ENCODE data around the gene TNNI2.
"Not testable (repeated sequence)": the region's sequence is repeated elsewhere in the genome, so short reads cannot be mapped to it uniquely, and the experiment has no call there.

The TNNI2 gene

DNA sequence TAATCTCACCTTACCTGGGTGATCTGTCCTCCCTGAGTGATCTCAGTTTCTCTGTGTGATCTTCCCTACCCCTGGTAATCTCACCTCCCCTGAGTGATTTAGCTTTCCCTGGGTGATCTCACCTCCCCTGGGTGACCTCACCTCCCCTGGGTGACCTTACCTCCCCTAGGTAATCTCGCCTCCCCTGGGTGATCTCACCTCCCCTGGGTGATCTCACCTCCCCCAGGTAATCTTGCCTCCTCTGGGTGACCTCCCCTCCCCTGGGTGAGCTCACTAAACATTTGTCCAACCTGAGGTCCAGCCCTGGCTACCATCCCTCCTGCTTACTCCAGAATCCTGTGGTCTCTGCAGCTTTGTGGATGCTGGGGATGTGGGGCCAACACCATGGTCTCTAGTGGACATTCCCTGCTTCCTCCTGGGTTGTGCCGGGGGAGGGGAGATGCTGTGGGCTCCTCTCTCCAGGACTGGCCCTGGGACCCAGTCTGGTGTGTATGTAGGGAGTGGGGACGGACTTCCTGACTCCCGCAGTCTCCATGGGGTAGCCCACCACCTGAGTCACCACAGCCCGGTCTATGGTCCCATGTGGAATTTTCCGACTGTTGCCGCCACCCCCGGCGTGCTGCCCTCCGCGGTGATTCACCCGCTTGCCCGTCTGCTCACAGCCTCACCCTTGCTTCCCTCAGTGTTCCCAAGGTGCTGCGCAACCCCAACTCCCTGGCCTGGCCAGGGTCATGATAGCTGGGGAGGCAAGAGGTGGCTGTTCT, 24.0 kb downstream of the TNNI2 start:
- DNase-seq = peak; percentile 26

DNA sequence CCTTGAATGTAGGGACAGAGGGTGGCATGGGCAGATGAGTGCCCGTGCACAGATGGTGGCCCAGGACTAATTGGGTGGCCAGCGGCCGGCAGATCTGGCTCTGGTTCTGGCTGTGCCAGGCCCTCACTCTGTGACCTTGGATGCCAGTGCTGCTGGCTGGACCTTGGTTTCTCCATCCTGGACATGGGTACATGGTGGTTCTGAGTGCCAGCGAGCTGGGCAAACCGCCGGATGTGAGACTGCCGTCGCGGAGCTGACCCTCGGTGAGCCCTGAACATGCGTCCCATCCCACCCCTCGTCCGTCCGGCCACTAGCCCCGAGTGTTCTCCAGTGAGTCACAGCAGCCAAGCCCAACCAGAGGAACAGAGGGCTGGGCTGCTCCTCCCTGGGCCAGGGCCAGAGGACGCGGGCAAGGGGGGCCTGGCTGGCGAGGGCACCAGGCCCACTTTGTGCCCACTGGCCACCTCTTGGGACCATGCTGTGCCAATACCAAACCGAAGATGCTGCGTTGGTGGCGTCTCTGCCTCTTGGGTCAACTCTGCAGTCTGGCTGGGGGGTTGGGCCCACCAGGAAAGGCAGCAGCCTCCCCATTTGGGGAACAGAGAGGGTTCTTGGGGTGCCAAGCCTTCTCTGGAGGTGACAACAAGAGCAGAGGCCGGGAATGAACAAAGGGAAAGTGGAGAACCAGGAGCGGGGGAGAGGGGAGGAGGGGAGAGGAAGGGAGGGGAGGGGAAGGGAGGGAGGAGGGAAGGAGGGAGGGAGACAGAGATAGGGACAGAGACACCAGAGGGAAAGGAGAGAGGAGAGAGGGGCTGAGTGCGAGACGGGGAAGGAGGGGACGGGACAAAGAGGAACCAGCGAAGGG, 24.8 kb downstream of the TNNI2 start:
- DNase-seq = peak; percentile 94

DNA sequence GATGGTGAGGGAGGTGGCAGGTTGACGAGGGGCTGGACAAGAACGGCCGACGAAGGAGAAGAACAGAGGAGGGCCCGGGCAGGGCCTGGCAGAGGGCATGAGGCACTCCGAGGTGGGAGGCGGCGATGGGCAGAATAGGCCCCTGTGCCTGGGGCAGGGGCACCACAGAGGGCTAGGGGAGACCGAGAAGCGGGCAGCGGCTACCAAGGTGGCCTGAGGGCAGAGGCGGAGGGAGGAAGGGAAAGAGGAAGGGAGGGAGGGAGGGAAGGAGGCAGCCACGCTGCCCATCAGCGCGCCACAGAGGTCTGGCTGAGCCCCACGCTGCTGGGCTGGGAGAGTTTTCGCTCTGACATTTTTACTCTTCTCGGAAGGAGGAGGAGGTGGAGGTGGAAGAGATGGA, 25.4 kb downstream of the TNNI2 start:
- no peak for DNase-seq

DNA sequence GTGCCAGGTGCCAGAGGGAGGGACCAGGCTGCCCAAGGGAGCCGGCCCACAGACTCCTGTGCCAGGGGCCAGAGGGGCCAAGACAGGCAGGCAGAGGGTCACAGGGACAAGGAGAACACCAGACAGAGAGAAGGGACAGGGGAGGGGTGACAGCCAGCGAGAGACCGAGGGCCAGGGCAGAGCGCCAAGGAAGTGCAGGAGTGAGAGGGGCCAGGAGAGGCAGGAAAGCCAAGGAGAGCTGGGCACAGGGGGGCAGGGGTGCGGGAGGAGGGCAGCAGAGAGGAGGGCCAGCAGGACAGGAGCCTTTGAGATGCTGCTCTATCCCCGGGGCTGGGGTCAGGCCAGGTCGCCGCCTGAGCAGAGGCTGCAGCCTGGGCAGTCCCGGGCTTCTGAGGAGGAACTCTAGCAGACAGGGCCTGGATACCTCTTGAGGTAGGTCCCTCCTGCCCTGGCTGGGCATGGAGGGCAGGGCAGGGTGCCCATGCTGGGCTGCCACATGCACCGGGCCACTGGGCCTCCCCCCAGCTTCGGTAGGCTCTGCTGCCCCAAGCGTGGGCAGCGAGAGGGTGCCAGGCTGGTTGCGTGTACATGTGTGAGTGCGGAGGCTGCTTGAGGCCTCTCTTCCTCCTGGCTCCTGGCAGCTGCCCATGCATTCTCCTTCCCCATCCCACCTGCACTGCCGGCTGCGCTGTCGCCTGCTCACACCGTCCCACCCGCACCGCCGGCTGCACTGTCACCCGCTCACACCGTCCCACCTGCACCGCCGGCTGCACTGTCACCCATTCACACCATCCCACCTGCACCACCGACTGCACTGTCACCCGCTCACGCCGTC, 26.3 kb downstream of the TNNI2 start:
- DNase-seq = no peak

DNA sequence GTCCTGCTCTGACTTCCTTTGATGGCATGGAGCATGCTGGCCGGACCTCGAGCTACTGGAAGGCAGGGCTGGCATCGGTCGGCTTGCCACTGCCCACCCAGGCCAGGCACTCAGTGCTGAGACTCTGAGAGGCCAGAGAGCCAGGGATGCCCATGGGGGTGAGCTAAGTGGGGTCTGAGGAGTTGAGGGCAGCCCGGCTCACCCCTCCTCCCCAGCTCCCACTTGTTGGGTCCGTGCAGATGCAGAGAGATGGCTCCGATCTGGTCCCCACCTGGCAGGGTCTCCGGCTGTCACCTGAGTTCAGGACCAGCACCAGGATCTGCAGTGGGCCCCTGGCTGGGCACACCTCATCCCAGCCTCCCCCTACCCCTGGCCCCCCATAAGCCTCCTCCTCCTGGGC, 27.4 kb downstream of the TNNI2 start:
- DNase-seq = no peak

DNA sequence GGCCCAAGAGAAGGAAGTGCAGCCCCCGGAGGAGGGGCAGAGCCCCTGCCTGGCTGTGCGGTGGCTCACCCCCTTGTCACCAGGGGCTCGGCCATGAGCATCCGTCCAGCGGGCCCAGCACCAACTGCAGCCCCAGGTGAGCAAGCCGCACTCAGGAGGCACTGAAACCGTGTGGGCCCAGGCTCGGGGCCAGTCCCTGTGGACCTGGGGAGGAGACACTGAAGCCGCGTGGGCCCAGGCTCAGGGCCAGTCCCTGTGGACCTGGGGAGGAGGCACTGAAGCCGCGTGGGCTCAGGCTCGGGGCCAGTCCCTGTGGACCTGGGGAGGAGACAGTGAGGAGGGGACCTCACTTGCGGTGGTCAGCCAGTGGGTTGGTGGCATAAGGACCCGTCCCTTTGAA, 28.0 kb downstream of the TNNI2 start:
- DNase-seq = no peak

DNA sequence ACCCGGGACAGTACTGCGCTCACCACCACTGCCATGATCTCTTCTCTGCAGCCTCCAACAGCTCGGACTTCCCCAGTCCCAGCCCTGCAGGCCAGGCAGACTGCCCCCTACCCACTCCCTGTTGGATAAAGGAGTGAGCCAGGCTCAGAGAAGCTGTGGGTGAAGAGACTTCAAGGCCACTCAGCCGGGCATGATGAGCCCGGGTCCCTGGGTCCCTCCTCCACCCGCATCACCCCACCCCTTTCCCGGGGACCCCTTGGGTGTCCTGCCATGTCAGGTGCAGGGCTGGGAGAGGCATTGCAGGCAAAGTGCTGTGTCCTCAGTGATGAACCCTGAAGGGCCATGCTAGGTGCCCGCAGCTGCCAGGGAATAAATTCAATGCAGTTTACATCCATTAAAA, 28.6 kb downstream of the TNNI2 start:
- DNase-seq = no peak

DNA sequence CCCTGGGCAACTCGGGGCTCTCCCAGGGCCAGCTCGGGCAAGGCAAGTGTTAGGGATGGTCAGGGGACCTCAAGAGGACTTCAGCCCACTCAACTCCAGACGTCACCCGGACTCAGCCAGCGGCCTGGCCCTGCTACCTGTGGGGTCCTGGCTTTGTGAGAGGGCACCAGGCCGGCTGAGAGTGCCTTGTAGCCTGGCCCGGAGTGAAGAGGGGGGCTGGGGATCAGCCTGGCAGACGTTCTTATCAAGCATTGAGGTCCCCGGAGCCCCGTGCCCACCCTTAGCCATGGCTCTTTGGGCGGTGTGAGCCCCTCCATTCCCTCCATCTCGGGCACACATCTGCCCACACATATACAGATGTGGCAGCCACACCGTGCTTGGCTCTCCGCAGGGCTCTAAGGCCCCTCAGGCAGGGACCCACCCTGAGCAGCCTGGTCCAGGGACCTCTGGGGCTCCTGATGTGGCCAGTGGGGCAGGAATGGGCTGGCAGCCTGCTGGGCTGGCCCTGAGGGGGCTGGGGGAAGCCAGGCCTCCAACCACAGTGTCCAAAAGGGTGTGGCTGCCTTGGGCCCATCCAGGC, 29.4 kb downstream of the TNNI2 start:
- DNase-seq = no peak

DNA sequence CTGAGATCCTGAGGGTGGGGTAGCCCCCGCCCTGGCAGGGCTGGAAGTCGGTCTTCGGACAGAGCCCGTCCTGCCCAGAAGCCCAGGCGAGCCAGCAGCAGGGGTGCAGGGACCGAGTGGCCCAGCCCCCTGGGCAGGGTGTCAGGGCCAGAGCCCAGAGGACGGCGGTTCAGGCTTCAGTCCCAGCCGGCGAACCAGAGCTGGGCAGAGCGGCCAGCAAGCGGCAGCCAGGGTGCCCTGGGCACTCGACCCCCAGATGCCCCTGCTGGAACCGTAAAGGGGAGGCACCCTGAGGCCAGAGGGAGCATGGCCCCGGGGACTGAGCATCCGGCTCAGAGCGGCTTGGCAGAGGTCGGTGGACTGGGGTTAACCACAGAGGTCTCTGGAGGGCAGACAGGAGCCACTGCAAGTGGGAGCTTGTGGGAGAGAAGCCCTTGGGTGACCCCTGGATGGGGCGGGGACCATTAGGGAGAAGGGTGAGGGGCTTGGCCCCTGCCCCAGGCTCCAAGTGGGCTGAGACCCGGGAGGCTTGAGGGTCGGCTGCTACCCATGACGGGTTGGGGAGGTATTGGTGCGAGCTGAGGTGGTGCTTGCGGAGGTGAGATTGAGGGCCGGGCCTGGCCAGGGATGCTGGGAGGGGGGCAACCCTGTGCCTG, 30.0 kb downstream of the TNNI2 start:
- DNase-seq = no peak

DNA sequence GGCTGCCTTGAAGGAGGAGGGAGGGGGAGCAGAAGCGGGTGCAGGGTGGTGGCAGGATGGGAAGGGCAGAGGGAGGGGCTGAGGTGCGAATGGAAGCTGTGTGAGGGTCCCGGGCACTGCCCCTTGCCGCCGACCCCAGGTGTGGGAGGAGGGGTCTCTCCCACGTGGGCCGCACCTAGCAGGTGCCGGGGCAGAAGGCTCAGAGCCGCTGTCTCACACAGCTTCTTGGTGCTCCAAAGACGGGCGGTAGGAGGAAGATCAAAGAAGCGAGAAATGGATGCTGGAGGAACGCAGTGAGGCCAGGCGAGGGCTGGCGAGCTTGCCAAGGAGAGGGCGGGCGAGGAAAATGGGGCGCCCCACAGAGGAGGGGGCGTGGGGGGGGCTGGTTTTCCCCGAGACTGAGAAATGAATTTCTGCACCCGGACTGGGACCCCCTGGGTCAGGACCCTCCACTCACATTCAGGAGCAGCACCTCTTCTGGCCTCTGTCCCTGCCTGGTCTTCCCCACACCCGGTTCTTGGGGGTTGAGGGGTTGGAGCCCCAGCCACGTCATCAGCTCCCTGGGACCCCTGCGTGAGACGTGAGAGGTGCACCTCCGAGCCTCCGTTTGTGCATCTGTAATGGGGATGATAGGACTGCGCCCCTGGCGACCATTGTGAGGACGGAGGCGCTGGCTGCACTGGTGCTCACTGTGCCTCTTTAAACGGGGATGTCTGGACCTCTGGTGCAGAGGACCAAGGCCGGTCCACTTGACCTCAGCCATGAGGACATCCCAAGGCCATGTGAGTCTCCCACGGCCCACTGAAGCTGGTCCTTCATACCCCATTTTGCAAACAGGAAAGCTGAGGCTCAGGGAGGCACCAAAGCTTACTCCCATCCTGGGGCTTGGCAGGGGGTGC, 30.9 kb downstream of the TNNI2 start:
- DNase-seq = no peak

DNA sequence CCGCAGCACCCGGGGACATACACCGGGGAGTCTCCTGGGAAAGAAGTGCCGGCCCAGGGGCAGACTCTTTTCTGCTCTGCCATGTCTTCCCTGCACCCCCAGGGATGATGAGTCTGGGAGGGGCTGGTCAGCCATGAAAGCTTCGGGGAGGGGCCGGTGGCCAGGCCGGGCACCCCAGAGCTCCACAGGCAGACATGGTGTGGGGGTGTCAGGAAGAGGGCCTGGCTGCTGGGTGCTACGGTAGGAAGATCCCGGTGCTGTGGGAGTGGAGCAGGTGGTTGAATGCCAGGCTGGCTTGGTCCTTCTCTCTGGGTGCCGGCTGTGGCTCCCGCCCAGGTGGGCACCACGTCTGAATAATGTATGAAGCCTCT, 31.5 kb downstream of the TNNI2 start:
- DNase-seq = no peak

DNA sequence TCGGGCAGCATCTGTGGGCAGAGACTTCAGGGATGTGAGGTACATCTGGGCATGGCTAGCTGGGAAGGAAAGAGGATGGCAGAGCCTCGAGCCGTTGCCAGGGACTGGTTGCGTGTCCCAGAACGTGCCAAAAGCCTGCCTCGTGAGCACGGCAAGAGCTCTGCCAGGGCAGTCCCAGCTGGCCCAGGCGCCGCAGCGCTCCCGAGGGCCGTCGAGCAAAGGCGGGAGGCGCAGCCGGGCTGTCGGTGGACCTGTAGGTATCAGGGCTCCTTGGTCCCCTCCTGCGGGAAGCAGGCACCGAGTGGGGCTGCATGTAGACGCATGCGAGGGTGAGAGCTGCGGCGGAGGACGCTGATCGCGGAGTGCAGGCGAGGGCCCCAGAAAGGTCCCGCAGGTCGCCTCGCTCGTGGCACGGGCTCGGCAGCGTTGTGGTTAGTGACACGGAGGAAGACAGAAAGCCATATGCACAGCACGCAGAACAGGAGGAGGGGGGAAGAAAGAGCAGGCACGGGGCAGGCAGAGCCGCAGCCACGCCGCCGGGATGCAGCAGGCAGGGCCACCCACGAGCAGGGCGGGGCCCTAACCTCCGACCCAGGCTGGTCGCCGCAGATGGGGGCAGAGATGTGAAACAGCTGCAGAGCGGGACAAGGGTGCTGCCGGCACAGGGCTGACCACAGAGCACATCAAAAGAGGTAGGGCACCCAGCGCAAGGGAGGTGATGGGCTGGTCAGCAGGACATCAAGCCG, 32.1 kb downstream of the TNNI2 start:
- no peak for DNase-seq

DNA sequence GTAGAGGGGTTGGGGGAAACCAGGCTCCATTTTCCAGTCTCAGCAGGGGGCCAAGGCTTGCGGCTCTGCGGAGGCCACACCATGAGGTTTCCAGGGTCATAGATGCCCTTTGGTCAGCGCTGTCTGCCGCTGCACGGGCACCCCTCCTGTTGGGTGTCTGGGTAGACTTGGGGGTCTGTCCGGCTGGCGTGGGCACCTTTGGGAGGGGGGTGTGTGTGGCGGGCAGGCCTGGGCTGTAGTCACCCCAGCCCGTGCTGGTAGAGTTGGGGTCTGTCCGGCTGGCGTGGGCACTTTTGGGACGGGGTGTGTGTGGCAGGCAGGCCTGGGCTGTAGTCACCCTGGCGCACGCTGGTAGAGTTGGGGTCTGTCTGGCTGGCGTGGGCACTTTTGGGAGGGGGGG, 32.8 kb downstream of the TNNI2 start:
- no peak for DNase-seq

DNA sequence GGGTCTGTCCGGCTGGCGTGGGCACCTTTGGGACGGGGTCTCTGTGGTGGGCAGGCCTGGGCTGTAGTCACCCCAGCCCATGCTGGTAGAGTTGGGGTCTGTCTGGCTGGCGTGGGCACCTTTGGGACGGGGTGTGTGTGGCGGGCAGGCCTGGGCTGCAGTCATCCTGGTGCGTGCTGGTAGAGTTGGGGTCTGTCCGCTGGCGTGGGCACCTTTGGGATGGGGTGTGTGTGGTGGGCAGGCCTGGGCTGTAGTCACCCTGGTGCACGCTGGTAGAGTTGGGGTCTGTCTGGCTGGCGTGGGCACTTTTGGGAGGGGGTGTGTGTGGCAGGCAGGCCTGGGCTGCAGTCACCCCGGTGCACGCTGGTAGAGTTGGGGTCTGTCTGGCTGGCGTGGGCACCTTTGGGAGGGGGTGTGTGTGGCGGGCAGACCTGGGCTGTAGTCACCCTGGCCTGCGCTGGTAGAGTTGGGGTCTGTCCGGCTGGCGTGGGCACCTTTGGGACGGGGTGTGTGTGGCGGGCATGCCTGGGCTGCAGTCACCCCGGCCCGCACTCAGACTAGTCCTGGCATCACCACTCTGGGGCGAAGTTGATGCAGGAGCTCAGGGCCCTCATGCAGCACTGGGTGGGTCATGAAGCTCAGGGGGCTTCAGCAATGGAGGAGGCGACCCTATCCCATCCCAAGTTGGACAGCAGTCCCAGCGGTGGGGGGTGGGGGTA, 33.6 kb downstream of the TNNI2 start:
- DNase-seq = no peak

DNA sequence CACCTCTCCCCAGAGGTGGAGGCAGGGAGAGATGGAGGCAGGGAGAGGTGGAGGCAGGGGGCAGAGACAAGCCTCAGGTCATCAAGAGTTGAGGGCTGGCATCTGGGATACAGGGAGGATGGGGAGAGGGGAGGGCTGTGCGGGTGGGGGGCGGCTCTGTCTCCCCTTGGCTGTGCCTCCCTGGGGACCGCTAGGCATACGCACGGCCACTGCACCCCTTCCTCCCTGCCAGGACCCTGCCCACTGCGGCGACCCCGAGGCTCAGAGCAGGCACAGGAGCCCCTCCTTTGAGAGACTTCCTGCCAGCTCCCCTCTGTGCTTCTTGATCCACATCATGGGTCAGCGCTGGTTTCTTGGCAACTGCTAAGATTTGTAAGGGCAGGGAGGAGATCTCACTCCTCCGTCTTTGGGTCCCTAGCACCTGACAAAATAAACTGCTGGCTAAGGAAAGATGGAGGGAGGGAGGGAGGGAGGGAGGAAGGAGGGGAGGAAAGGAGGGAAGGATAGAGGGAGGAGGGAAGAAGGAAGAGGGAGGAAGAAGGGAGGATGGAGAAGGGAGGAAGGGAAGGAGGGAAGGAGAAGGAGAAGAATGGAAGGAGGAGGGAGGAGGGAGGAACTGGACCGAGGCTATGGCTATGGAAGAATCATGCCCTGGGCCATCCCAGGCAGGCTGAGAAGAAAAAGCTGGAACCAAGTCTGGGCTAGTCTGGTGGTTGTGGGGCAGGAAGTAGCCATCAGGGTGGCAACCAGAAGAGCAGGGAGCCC, 34.4 kb downstream of the TNNI2 start:
- DNase-seq = peak; percentile 29

DNA sequence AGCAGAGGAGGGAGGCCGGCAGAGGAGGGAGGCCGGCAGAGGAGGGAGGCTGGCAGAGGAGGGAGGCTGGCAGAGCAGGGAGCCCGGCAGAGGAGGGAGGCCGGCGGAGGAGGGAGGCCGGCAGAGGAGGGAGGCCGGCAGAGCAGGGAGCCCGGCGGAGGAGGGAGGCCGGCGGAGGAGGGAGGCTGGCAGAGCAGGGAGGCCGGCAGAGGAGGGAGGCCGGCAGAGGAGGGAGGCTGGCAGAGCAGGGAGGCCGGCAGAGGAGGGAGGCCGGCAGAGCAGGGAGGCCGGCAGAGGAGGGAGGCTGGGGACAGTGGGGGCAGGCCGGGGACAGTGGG, 35.0 kb downstream of the TNNI2 start:
- DNase-seq = not testable (repeated sequence)

DNA sequence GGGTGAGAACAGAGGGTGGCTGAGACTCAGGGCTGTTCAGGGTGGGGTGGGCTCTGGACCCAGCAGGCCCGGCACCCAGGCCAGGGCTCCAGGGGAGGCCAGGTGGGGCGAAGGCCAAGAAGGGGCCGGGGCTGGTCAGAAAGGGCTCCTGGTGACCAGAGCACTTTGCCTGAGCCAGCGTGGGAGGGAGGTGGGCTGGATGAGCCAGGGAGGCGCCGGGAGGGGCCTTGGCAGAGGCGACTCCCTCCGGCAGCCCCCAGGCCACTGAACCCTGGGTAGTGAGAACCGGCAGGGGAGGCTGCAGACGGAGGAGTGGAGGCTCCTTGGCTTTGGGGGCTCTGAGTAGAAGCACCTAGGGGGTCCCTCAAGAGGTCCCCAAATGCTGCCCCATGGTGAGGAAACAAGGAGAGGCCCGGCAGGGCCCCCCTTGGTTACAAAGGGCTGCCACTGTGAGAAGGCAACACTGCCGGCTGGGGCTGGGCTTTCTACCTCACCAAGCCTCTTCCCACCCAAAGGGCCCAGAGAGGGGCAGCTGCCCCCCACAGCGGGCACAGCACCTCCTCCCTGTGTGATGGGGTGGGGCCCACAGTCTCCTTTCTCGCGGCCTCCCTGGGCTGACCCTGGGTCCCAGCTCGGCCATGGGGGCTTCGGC, 35.8 kb downstream of the TNNI2 start:
- DNase-seq = not testable (repeated sequence)

DNA sequence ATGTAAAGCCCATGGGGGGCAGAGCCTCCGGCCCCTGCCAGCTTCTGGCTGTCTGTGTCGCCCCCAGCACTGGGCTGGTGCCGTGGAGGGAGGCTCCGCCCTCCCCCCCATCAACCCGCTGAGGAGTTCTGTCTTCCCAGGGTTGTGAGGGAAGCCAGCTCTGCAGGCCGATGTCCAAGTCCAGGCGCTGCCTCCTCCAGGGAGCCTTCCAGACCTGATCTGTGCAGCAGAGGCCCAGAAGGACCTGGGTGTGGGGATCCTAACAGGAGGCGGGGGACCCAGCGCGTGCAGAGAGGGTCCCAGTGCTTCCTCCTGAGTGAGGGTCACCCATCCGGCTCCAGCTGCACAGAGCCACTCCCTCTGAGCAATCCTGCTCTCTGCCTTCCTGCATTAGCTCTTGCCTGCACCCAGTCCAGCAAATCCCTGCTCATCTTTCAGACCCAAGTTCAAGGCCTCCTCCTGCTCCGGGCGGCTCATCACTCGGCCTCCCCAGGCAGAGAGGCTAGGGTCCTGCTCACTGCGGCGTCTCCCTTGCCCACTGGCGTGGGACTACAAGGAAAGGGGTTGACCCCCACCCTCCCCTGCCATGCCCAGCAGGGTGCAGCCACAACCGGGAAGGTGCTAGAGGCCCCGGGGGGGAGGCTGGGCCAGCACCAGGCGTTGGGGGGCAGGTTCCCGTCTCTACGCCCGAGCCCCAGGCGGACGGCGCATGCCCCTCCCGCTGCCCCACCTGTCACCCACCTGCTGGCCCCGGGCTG, 36.5 kb downstream of the TNNI2 start:
- DNase-seq = no peak

Measured in fibroblast of skin of scalp (primary cell).